ENCODE measurements around the gene TFDP2. TPM values are rescaled to one million over a fixed set of nuclear protein-coding genes. Genes with fewer than 3 reads are reported as not detected.

TFDP2 gene
- total RNA-seq, 1 experiment from 2014 or later: 48.2 TPM

GRCh38 chr3:141969711-141970110 is 179.6 kb downstream of the TFDP2 start:
- Histone ChIP-seq H3K9me2 (ENCODE audit: insufficient read depth) (no peaks in the 10 kb centered on the region), H3K9me3 (ENCODE audit: insufficient read depth, low read depth) (no peaks in the 10 kb centered on the region), H3K4me3 (no peak overlapping the region), H3K4me1 (replicated peaks; ENCODE audit: insufficient read depth) (peaks cover 7% of the 10 kb centered on the region; the same call in 1 of the 2 replicates), H3K4me2 (no peak overlapping the region), H3K27me3 (ENCODE audit: insufficient read depth, low read depth) (no peaks in the 10 kb centered on the region), H2AFZ (no peak overlapping the region), H3K36me3 (ENCODE audit: low read depth) (no peaks in the 10 kb centered on the region), H4K20me1 (ENCODE audit: insufficient read depth) (no peaks in the 10 kb centered on the region), H3K27ac (no peak overlapping the region), H3F3A (ENCODE audit: insufficient read depth, low read depth) (peaks cover 15% of the 10 kb centered on the region), H3K79me2 (ENCODE audit: low read depth) (no peaks in the 10 kb centered on the region)
- intact Hi-C loops (cut with micrococcal nuclease; ENCODE audit: unreplicated experiment): no loop called here
- BruUV-seq (replicated peaks): no TSS peak
- ChIA-PET POLR2A (ENCODE audit: unreplicated experiment) (no interaction called here), CTCF (no interaction called here)
- DNase-seq: no peak
- TF ChIP-seq EZH2 (IDR thresholded peaks at IDR 0.05; ENCODE audit: low read depth): no peak
- TF ChIP-seq CTCF (conservative IDR thresholded peaks at IDR 0.05): no peak

GRCh38 chr3:141965471-141965870 is 183.9 kb downstream of the TFDP2 start:
- no peak for DNase-seq
- BruUV-seq (replicated peaks): no TSS peak
- Histone ChIP-seq H3K9me2 (ENCODE audit: insufficient read depth) (no peaks in the 10 kb centered on the region), H3K36me3 (ENCODE audit: low read depth) (no peaks in the 10 kb centered on the region), H3K4me1 (replicated peaks; ENCODE audit: insufficient read depth) (peaks cover 13% of the 10 kb centered on the region), H3K4me2 (no peak overlapping the region), H3K27me3 (ENCODE audit: insufficient read depth, low read depth) (no peaks in the 10 kb centered on the region), H2AFZ (no peak overlapping the region), H3K9me3 (ENCODE audit: insufficient read depth, low read depth) (no peaks in the 10 kb centered on the region), H4K20me1 (ENCODE audit: insufficient read depth) (no peaks in the 10 kb centered on the region), H3K4me3 (no peak overlapping the region), H3K79me2 (ENCODE audit: low read depth) (no peaks in the 10 kb centered on the region), H3K27ac (no peak overlapping the region), H3F3A (ENCODE audit: insufficient read depth, low read depth) (peaks cover 18% of the 10 kb centered on the region)
- intact Hi-C loops (cut with micrococcal nuclease; ENCODE audit: unreplicated experiment): no loop called here
- no peak for TF ChIP-seq EZH2 (IDR thresholded peaks at IDR 0.05; ENCODE audit: low read depth)
- TF ChIP-seq CTCF (conservative IDR thresholded peaks at IDR 0.05): no peak
- ChIA-PET POLR2A (ENCODE audit: unreplicated experiment) (no interaction called here), CTCF (no interaction called here)

- no peak overlapping the region for H2AFZ ChIP-seq
- ChIA-PET CTCF (no interaction called here), POLR2A (ENCODE audit: unreplicated experiment) (no interaction called here)
- H3K4me3 ChIP-seq: no peak overlapping the region
- no peaks in the 10 kb centered on the region for H3K27me3 ChIP-seq (ENCODE audit: insufficient read depth, low read depth)
- DNase-seq: no peak
- H3K4me2 ChIP-seq: no peak overlapping the region
- no peaks in the 10 kb centered on the region for H3K9me2 ChIP-seq (ENCODE audit: insufficient read depth)
- TF ChIP-seq EZH2 (IDR thresholded peaks at IDR 0.05; ENCODE audit: low read depth): no peak
- TF ChIP-seq CTCF (conservative IDR thresholded peaks at IDR 0.05): no peak
- peaks cover 26% of the 10 kb centered on the region for H3F3A ChIP-seq (ENCODE audit: insufficient read depth, low read depth)
- H4K20me1 ChIP-seq (ENCODE audit: insufficient read depth): no peaks in the 10 kb centered on the region
- H3K36me3 ChIP-seq (ENCODE audit: low read depth): no peaks in the 10 kb centered on the region
- no peak overlapping the region for H3K27ac ChIP-seq
- no peaks in the 10 kb centered on the region for H3K79me2 ChIP-seq (ENCODE audit: low read depth)
- peaks cover 34% of the 10 kb centered on the region for H3K4me1 ChIP-seq (replicated peaks; ENCODE audit: insufficient read depth)
- no TSS peak for BruUV-seq (replicated peaks)
- intact Hi-C loops (cut with micrococcal nuclease; ENCODE audit: unreplicated experiment): loop anchor here (2.0 kb wide), 1 partner anchor 164 kb away; no protein-coding TSS in a partner anchor
- no peaks in the 10 kb centered on the region for H3K9me3 ChIP-seq (ENCODE audit: insufficient read depth, low read depth)
Observed at GRCh38 chr3:141963301-141963700, 186.0 kb downstream of the TFDP2 start.
